NCI-H1436 treated with DMSO at 0.1 percent for 48 hours (cell line): Measurements from ENCODE around the gene SLC6A8.
"Not testable (repeated sequence)": the region's sequence is repeated elsewhere in the genome, so short reads cannot be mapped to it uniquely, and the experiment has no call there.

Source experiments
- DNase-seq: peaks from one replicate; lab custom pipeline; 2025; lab: John Stamatoyannopoulos, UW

The SLC6A8 gene

DNA sequence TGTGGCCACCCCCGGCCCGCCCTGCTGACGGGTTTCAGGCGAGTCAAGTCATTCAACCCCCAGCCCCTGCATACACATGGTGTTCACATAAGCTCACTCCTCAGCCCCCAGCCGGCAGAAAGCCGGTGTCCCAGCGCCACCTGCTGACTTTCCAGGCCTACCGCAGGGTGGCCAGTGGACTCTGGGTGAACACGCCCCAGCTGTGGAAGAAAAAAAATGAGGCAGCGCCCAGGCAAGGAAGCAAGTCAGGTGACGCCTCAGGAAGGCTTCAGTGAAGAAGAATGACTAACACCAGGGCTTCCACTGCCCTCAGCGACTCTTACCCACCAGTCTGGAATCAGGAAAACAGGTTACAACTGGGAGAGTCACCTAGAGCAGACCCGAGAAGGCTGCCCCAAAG, 20.7 kb downstream of the SLC6A8 start:
- peak; percentile 5 for DNase-seq

DNA sequence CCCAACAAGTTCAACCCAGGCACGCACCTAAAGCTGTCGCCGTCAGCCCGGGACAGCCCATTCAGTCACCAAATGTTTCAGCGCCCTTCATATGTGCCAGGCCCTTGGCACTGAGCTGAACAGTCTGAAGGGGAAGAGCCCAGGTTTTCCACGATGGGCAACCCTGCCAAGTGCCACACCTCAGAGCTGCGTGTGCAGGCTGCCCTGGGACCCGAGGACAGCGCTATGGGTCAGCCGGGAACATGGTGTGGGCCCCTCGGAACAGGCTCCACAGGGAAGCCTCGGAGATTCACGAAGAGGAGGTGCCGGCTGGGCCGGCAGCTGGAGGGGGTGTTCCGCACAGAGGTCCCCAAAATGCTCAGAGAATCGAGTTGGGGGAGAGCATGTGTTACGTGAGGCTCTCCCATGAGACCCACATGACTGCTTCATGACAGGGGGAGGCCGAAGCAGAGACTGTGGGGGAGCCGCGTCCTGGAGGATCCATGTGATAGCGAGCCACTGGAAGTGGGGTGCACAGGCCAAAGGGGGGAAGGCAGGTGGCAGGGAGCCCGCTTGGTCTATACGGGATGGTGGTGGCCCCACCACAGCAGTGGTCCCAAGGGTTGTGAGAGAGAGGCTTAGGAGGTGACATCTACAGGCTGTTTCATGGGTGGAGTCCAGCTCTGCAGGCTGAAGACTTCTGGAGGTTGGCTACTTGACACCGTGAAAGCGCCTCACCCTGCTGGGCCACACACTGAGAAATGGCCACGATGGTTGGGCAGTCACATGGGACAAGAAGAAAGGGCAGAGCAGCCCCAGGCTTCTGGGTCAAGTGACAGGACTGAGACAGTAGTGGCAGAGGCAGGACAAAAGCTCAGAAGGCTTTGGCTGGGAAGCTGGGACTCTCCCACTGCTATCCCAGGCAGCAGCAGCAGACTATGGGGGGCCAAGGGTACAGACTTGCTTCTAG, 22.3 kb downstream of the SLC6A8 start:
- no peak for DNase-seq

DNA sequence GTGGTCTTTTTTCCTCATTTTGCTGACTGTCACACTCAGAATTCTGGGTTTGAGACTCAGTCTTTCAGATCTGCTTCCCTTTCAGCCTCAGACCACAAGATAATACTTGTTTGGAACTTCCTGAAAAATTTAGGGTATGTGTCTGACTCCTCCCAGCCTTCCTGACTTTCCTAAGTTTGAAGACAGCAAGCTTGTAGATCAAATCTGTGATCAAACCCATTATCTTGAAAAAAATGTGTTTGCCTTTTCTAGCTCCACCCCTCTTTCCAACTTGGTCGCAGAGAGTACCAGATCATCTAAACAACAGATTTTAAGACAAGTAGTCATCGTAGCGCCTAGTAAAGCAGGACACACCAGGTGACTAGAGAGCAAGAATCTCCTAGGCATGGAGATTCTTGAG, 26.5 kb downstream of the SLC6A8 start:
- no peak for DNase-seq

DNA sequence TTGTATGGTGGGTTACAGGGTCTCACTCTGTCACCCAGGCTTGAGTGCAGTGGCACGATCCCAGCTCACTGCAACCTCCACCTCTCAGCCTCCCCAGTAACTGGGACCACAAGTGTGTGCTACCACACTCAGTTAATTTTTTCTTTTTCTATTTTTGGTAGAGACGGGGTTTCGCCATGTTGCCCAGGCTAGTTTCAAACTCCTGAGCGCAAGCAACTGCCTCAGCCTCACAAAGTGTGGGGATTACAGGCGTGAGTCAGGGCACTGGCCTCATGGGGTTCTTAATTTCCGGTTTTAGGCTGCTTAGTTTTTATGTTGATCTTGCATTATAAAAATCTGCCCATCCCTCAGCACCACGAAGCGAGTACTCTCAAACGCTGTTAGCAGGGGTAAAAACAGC, 29.7 kb downstream of the SLC6A8 start:
- DNase-seq, result no peak

DNA sequence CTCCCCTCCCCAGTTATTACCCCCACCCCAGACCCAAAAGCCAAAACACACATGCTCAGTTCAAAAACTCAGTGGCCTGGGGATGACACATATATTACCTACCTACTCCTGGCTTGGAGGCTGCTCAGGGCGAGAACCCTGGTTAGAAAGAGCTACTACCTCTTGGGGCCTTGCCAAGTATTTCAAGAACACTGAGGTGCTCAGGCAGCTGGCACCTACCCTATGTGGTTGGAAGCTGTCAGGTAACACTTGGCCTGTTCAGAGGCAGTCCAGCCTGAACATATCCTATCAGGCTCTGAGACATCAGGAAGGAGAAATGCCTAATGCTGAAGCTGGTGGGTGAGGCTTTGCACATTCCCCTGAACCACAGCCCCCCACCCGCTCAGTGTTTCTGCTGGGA, 31.5 kb downstream of the SLC6A8 start:
- no peak for DNase-seq

DNA sequence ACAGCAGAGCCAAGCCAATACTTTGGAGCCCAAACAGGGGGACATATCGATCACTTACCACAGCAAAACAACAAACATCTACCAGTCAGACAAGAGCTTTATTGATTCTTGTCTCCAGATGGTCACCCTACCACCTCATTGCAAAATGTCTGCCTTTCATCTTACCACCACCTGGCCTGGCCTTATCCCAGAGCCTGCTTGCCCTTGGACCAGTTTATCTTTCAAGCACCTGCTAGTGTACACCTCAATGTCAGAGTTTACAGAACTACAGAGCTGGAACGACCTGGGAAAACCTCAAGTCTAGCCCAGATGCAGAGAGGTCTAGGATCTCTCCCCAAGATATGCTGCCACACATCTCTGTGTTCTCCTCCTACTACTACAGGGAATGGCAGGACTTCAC, 32.0 kb downstream of the SLC6A8 start:
- no peak for DNase-seq

DNA sequence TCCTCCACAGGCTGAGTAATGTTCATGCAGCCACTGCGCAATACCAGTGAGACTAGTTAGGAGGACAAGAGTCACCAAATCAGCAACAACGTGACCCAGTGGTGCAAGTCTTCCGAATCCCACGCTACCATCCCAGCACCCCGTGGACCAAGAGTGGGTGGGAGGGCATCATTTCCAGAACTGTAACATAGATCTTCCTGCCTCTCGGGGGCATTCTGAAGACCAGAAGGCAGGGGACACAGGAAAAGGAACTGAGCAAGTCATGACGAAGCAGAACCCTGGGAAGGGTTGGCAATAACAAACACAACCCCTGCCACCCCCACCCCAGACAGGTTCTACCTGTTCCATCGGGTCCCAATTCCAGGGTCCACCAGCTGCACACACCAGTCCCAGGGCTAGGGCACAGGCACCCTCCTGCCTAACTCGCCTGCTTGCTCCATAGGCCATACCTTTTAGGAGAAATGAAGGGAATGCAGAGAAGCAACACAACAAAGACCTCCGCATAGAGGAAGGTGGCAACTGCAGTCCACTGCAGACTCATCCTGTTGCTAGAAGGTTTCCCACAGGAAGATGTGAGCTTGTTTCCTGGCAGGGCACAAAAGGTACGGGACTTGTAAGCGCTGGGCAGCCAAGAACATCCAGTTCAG, 35.1 kb downstream of the SLC6A8 start:
- no peak for DNase-seq

DNA sequence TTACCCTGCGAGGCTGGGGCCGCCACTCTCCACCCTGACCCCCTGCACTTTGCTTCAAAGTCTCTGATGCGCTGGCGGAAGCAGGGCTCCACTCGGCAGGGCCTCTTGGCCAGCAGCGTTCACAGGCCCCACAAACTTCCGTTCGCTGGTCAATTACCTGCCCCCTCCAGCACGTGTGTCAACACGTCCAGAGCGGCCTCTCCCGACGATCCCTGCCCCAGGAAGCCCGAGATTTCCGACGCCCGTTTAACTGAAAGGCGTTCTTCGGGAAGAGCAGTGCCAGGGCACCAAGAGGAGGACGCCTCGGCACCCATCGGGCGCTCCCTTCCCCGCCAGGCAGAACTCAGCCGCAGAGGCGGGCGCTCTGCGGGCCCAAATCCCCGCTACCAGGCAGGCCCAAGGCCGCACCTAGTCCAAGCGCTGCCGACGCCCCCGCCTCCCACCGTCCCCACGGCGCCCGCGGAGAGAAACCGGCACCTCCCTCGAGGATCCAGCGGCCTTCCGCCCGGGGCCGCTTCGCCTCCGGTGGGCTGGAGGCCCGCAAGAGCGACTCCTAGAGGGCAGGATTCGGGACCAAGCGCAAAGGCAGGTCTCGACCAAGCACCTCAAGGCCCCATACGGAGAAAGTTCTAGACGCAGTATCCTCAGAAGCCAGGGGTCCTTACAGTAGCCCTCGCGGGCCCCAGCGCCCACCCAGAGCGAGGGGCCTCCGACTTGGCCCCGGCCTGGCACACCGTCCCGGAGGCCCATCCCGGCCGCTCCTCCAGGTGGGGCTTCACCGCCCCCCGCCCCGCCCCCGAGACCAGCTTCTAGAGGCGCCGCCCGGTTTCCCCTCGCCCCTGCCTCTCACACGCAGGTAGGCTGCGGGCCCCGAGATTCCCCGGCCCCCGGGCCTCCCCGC, 35.9 kb downstream of the SLC6A8 start:
- DNase-seq, result no peak

DNA sequence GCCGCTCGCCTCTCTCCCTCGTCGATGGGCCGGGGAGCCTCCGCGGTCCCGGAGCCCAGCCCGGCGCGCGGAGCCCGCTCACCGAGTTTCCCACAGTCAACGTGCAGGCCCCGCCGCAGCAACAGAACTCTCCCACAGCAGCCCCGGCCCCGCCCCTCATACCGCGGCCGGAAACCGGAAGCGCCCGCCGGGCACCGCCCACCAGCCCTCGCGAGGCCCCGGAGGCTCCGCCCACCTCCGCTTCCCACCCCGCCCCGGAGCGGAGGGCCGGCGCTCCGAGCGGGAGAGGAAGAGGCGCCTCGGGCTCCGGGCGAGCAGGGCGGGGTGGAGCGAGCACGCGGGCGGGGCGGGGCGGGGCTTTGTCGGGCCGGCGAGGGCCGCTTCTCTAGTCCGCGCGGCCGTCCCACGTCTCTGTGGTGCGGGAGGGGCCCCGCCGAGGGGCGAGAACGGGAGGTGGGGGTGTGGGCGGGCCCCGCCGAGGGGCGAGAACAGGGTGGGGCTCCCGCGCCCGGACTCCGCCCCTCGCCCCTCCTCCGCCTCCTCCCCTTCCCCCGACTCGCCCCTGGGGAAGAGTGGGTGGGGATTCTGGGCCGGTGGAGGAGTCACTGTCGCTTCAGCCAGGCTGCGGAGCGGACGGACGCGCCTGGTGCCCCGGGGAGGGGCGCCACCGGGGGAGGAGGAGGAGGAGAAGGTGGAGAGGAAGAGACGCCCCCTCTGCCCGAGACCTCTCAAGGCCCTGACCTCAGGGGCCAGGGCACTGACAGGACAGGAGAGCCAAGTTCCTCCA, 36.7 kb downstream of the SLC6A8 start, which contains the start of the genes ABCD1 and BCAP31:
TSS of gene ABCD1 (plus strand) at position 605 of the 787 bp plus-strand sequence. CDS start 411 bp downstream, outside the sequence.
TSS of gene BCAP31 (minus strand) at position 136 of the 787 bp plus-strand sequence. CDS start 1,143 bp downstream, outside the sequence.
- peak; percentile 6 for DNase-seq

DNA sequence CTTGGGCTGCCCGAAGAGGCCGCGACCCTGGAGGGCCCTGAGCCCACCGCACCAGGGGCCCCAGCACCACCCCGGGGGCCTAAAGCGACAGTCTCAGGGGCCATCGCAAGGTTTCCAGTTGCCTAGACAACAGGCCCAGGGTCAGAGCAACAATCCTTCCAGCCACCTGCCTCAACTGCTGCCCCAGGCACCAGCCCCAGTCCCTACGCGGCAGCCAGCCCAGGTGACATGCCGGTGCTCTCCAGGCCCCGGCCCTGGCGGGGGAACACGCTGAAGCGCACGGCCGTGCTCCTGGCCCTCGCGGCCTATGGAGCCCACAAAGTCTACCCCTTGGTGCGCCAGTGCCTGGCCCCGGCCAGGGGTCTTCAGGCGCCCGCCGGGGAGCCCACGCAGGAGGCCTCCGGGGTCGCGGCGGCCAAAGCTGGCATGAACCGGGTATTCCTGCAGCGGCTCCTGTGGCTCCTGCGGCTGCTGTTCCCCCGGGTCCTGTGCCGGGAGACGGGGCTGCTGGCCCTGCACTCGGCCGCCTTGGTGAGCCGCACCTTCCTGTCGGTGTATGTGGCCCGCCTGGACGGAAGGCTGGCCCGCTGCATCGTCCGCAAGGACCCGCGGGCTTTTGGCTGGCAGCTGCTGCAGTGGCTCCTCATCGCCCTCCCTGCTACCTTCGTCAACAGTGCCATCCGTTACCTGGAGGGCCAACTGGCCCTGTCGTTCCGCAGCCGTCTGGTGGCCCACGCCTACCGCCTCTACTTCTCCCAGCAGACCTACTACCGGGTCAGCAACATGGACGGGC, 37.5 kb downstream of the SLC6A8 start:
- no peak for DNase-seq

DNA sequence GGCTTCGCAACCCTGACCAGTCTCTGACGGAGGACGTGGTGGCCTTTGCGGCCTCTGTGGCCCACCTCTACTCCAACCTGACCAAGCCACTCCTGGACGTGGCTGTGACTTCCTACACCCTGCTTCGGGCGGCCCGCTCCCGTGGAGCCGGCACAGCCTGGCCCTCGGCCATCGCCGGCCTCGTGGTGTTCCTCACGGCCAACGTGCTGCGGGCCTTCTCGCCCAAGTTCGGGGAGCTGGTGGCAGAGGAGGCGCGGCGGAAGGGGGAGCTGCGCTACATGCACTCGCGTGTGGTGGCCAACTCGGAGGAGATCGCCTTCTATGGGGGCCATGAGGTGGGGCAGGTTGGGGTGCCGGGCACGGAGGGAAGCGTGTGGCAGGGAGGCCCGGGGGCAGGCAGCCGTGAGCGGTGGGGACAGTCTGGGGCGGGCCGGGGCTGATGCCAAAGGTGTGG, 38.1 kb downstream of the SLC6A8 start:
- DNase-seq, result no peak

DNA sequence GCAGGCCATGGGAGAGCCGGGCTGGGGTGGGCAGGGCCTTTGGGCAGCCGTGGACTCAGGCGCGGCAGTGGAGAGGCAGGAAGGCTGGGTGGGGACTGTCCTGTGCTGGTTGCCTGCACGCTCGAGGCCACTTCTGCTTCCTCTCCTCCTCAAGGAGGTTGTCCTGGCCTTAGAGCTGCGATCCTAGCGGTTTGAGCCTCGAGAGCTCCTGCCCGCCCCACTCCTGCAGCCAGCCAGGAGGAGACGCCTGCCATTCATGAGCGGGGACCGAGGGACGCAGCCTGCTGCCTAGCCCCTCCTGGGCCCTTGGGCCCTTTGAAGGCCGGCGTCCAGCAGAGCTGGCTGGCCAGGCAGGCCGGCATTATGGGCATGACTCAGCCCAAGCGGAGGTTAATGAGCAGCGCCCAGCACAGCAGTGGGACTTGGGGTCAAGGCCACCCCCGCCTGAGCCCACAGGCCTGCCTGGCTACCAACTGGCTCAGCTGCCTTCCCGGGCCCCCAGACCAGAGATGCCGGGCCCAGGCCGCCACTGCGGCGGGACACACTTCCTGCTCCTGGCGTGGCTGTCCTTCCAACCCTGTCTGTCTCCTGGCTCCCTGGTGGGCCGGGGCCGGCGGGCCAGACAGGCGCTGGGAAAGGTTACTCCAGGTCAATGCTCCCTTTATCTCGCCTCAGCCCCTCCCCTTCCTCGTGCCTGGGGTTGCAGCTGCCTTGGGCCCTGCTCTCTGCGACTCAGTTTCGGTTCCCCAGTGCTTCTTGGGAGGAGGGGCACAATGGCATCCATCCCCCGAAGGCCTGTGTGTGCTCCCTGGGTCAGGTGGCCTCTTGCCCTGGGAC, 38.8 kb downstream of the SLC6A8 start:
- DNase-seq, result no peak

DNA sequence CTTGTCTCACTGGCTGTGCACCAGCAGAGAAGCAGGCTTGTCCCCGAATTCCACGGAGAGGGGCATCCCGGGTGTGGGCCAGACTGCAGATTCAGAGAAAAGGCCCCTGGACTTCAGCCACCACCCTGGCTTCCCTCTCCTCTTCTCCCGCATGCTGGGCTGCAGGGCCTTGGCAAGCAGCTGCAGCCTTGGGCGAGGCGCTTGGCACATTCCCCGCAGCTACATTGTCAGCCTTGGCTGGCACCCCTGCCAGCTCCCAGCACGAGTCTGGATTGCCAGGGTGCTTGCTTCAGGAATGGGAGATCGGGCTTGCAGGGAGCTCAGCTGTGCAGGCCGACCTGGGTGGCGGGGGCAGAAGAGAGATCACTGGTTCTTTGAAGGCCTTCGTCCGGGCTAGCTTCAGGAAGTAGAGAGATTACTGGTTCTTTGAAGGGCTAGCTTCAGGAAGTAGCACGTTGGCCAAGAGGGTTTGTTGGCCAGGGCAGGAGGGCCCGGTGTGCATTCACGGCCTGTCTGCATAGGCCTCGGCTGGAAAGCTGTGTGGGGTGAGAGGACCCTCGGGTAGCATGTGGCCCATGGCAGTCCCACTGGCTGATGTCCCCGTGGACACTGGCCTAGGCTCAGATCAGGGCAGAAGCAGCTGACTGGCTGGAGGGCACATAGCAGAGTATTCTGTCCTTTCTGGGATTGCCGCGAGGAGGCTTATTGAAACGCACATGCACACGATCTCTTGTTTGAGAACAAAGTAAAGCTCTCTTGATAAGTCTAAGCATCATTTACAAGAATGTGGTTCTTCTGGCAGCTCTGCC, 39.6 kb downstream of the SLC6A8 start:
- no peak for DNase-seq

DNA sequence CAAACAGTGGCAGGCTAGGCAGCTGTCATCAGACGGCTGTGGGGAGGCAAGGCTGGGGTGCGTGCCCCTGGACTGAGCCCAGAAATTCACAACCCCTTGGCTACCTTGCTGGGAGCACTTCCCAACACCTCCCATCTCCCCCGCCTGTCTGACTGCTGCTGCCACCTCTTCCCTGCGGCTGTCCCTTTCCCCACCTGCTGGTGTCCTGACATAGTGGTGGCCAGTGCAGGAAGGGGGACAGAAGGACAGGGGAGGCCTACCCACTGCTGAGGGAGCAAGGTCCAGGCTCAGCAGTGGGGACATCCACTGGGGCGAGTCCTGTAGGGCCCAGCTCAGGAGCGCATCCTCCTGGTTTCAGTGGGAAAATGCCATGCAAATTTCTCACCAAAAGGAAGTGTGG, 40.4 kb downstream of the SLC6A8 start:
- DNase-seq, result no peak

DNA sequence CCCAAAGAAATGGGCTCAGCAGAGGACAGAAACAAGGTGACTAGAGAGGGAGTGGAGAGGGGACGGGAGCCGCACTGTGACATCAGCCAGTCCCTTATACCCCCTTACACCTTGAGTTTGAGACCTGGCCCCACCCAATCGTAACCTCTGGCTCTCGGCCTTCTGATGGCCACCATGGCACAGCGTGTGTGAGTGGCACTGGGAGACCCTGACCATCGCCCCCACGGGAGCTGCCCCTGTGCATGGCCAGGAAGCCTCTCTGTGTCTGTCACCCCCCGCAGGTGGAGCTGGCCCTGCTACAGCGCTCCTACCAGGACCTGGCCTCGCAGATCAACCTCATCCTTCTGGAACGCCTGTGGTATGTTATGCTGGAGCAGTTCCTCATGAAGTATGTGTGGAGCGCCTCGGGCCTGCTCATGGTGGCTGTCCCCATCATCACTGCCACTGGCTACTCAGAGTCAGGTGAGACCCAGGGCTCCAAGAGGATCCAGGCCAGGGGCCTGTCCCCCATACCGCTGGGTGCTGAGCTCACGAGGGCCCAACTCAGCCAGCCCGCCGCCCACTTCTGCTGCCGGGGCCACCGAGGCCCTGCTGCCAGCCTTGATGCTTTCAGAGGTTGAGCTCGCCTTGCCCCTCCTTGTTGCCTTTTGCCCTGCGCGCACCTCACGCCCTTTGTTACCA, 41.4 kb downstream of the SLC6A8 start:
- DNase-seq, result no peak

DNA sequence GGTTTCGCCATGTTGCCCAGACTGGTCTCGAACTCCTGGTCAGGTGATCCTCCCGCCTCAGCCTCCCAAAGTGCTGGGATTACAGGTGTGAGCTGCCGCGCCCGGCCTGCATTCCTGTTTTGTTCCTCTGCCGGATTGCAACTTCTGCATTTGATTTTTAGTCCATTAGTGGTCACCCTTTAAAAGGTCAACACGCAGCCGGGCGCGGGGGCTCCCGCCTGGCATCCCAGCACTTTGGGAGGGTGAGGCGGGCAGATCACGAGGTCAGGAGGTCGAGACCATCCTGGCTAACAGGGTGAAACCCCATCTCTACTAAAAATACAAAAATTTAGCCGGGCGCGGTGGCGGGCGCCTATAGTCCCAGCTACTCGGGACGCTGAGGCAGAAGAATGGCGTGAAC, 42.4 kb downstream of the SLC6A8 start:
- DNase-seq, result not testable (repeated sequence)

DNA sequence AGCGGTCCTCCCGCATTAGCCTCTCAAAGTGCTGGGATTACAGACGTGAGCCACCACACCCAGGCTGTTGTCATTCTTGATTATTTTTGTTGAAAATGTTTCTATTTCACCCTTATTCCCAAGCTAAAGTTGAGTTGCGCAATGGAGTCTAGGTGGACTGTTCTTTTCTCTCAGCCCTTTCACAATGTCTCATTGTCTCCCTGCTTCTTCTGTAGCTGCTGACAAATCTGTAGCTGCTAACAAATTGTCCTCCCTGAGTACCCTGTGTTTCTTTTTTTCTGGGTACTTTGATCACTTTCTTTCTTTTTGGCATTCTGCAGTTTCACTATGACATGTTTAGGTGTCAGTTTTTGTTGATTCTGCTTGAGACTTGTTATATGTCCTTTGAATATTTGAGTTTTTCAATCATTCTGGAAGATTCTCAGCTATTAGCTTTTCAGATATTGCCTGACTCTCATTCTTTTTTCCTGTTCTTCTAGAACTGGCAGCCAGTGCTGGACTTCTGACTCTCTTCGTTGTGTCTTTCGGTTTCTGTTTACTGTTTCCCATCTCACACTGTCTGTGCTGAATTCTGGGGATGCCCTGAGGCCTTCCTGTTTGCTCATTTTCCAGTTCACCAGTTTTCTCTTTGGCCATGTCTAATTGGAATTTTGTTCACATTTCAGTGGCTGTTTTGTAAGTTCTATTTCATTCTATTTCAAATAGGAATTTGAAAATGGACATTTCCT, 43.6 kb downstream of the SLC6A8 start:
- DNase-seq, result no peak
